MCF 10A (cell line): Measurements from ENCODE around the gene PLXNA3. TPM values are rescaled to one million over a fixed set of nuclear protein-coding genes. Genes with fewer than 3 reads are reported as not detected.

Experiments used
- BruUV-seq: library from RNA; stranded (reverse); fragments of 400-500 nt; replicated peaks from 2 replicates; lab custom pipeline; 2021; lab: Mats Ljungman, UMichigan
- CTCF ChIA-PET: fragments of 300-600 bp; sonication (Branson Sonifier 250); formaldehyde crosslinking; extraction: SDS; loops from one replicate; lab custom pipeline; 2021; ENCODE audit warnings: antibody characterized with exemption, inconsistent platforms; lab: Yijun Ruan, JAX
- POLR2A ChIA-PET: fragments of 300-600, 350-650 bp; sonication (Branson Sonifier 250); formaldehyde crosslinking; extraction: SDS; loops from one replicate; lab custom pipeline; 2020; ENCODE audit warnings: antibody characterized with exemption, inconsistent platforms; lab: Yijun Ruan, JAX
- DNase-seq: peaks from one replicate; pipeline ENCODE4 v3.0.0-alpha.2; 2018; ENCODE audit not compliant: unreplicated experiment
- H3K27ac Mint-ChIP-seq: one replicate; pipeline ENCODE4 v1.8.0; 2022; ENCODE audit warnings: mild to moderate bottlenecking, low read depth, mixed read lengths; ENCODE audit not compliant: unreplicated experiment
- H3K27me3 Mint-ChIP-seq: one replicate; pipeline ENCODE4 v1.8.0; 2022; ENCODE audit warnings: mixed read lengths; ENCODE audit not compliant: insufficient read depth, unreplicated experiment
- H3K36me3 Mint-ChIP-seq: one replicate; pipeline ENCODE4 v1.8.0; 2022; ENCODE audit warnings: mild to moderate bottlenecking, moderate library complexity, mixed read lengths; ENCODE audit not compliant: insufficient read depth, unreplicated experiment
- H3K4me1 Mint-ChIP-seq: one replicate; pipeline ENCODE4 v1.8.0; 2022; ENCODE audit warnings: mixed read lengths; ENCODE audit not compliant: insufficient read depth, unreplicated experiment
- H3K4me3 Mint-ChIP-seq: one replicate; pipeline ENCODE4 v1.8.0; 2022; ENCODE audit warnings: mild to moderate bottlenecking, moderate library complexity, mixed read lengths; ENCODE audit not compliant: unreplicated experiment
- H3K9me3 Mint-ChIP-seq: one replicate; pipeline ENCODE4 v1.8.0; 2022; ENCODE audit warnings: mixed read lengths; ENCODE audit not compliant: unreplicated experiment
- CTCF ChIP-seq: fragments of 200-600 bp; IDR thresholded peaks from one replicate; pipeline ENCODE4 v1.8.0; 2022; ENCODE audit warnings: antibody characterized with exemption, mild to moderate bottlenecking; ENCODE audit not compliant: unreplicated experiment
- intact Hi-C: fragments of 100-400 bp; cut with micrococcal nuclease; formaldehyde crosslinking; loops from 2 replicates; pipeline ENCODE4 v1.14.1; 2022
- total RNA-seq: library from RNA; stranded (reverse); gene quantifications from 2 replicates; pipeline ENCODE4 v1.2.3, GENCODE V29; 2022

PLXNA3 gene
- total RNA-seq, 1 experiment from 2014 or later: 48.0 TPM

- ChIA-PET CTCF (interaction anchor here (0.7 to 1.5 kb wide), 3 partner anchors 14 to 55 kb away, joined by 3 to 9 read pairs (median 3); partner anchors contain the start of gene FLNA), POLR2A (interaction anchor here (0.5 to 4.3 kb wide), 10 partner anchors 13 to 61 kb away, joined by 3 to 31 read pairs (median 4); partner anchors contain the start of genes DNASE1L1, FAM50A, RPL10 and SLC10A3)
- Mint-ChIP-seq H3K27ac (peak within 1 kb of the TSS; percentile 75), H3K4me3 (peak within 1 kb of the TSS; percentile 74), H3K9me3 (no peaks in the 10 kb centered on the region), H3K4me1 (no peaks in the 10 kb centered on the region), H3K36me3 (peaks cover 5% of the 10 kb centered on the region), H3K27me3 (peaks cover 15% of the 10 kb centered on the region)
- TF ChIP-seq CTCF: no peak
- peak; percentile 89 for DNase-seq
- TSS peak; percentile 68 for BruUV-seq
- intact Hi-C loops: no loop called here
Observed at GRCh38 chrX:154428176-154429171, 29.6 kb upstream of the PLXNA3 start, which contains the start of gene ATP6AP1. TSS of gene ATP6AP1 (plus strand) at chrX:154428677. CDS start at chrX:154428693, 16 bp downstream.

- BruUV-seq: TSS peak; percentile 69
- ChIA-PET POLR2A (interaction anchor here (1.2 to 4.3 kb wide), 5 partner anchors 14 to 60 kb away, joined by 3 to 31 read pairs (median 8); partner anchors contain the start of genes DNASE1L1, FAM50A, RPL10 and SLC10A3), CTCF (interaction anchor here (0.6 to 1.5 kb wide), 5 partner anchors 12 to 330 kb away, joined by 3 to 9 read pairs (median 6); partner anchors contain the start of gene FLNA)
- H3K36me3 Mint-ChIP-seq: peaks cover 6% of the 10 kb centered on the region
- H3K4me3 Mint-ChIP-seq: peak overlapping the region; percentile 74
- no peaks in the 10 kb centered on the region for H3K9me3 Mint-ChIP-seq
- H3K27ac Mint-ChIP-seq: no peak overlapping the region
- no peak for TF ChIP-seq CTCF
- peaks cover 25% of the 10 kb centered on the region for H3K27me3 Mint-ChIP-seq
- DNase-seq: no peak
- intact Hi-C loops: no loop called here
- H3K4me1 Mint-ChIP-seq: no peaks in the 10 kb centered on the region
Observed at GRCh38 chrX:154429711-154430110, 28.4 kb upstream of the PLXNA3 start.

DNA sequence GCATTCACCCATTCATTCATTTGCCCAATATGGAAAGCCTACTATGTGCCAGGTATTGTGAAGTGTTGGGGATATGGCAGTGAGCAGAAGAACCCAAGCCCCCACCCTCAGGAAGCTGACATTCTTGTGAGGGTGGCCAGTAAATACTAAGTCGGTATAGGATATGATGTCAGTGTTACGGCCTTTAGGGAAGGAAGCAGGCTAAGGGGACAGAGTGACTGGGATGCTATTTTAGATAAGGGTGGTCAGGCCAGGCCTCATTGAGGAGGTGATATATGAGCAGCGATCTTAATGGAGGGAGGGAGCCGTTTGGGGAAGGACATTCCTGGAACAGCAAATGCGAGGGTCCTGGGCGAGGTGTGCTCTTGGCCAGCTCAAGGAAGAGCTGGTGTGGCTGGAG lies 27.6 kb upstream of the PLXNA3 start:
- POLR2A ChIA-PET: interaction anchor here (1.0 kb wide), 1 partner anchor 33 kb away, joined by 3 read pairs; the partner anchor contains the start of gene RPL10
- Mint-ChIP-seq H3K4me1 (no peaks in the 10 kb centered on the region), H3K4me3 (no peak overlapping the region), H3K27me3 (peaks cover 26% of the 10 kb centered on the region), H3K9me3 (no peaks in the 10 kb centered on the region), H3K36me3 (peaks cover 13% of the 10 kb centered on the region), H3K27ac (peak overlapping the region; percentile 61)
- CTCF ChIA-PET: interaction anchor here (0.7 to 1.1 kb wide), 3 partner anchors 55 to 331 kb away, joined by 3 to 6 read pairs (median 6); no protein-coding TSS in a partner anchor
- no peak for TF ChIP-seq CTCF
- intact Hi-C loops: no loop called here
- no peak for DNase-seq
- no TSS peak for BruUV-seq
